T-helper 1 cell treated with Interleukin-12 subunit alpha and Interleukin-12 subunit beta and Interleukin-4 antibody, amounts not matched to agents 30 μg/mL and 1 μg/mL, for 36 hours (primary cell): Measurements from ENCODE around the gene JAKMIP1.

ENCODE experiments used
- H3K27ac Mint-ChIP-seq: one replicate; pipeline ENCODE4 v1.8.0; 2021; ENCODE audit warnings: mild to moderate bottlenecking, mixed read lengths
- H3K27me3 Mint-ChIP-seq: one replicate; pipeline ENCODE4 v1.8.0; 2021; ENCODE audit warnings: low read depth, mixed read lengths
- H3K36me3 Mint-ChIP-seq: one replicate; pipeline ENCODE4 v1.8.0; 2021; ENCODE audit warnings: low read depth, mixed read lengths
- H3K4me1 Mint-ChIP-seq: one replicate; pipeline ENCODE4 v1.8.0; 2021; ENCODE audit warnings: low read depth, mixed read lengths
- H3K4me3 Mint-ChIP-seq: one replicate; pipeline ENCODE4 v1.8.0; 2021; ENCODE audit warnings: mild to moderate bottlenecking, moderate library complexity, mixed read lengths
- H3K9me3 Mint-ChIP-seq: one replicate; pipeline ENCODE4 v1.8.0; 2021; ENCODE audit warnings: mixed read lengths

Gene JAKMIP1

DNA sequence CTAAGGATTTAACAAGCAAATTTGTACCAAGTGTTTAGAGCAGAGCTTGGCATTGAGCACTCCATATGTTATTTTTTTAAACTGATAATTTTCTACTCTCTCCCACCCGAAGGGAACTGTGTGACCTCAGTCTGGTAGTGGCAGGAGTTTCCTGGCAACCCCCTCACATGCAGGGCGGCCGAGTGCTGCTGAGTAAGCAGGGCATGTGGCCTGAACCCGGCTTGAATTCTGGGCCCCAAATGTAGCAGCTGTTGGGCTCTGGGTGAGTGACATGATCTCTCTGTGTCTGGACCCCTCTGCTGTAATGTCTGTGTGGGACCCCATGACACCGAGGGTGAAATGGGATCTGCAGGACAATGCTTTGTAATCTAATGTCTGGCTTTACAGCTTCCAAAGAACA, 168.5 kb downstream of the JAKMIP1 start:
- H3K9me3 Mint-ChIP-seq, result no peaks in the 10 kb centered on the region
- no peaks in the 10 kb centered on the region for H3K4me1 Mint-ChIP-seq
- peaks cover 2% of the 10 kb centered on the region for H3K36me3 Mint-ChIP-seq
- H3K27me3 Mint-ChIP-seq, result no peaks in the 10 kb centered on the region
- H3K4me3 Mint-ChIP-seq, result no peak overlapping the region
- no peak overlapping the region for H3K27ac Mint-ChIP-seq

DNA sequence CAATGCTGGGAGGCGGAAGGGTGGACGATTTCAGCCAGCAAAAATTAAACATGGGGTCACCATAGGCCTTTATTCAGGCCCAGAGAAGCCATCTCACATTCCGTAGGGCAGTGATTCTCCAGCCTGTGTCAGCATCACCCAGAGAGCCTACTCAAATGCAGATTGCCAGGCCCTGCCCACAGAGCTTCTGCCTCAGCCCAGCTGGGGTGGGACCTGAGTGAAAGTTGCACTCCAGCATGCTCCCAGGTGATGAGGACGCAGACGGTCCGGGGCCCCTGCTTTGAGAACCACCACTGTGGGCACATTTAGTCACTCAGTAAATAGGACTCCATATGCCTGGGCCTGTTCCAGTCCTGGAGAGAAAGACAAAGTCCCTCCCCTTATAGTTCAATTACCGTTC, 169.7 kb downstream of the JAKMIP1 start:
- Mint-ChIP-seq H3K27ac (no peak overlapping the region), H3K27me3 (no peaks in the 10 kb centered on the region)

DNA sequence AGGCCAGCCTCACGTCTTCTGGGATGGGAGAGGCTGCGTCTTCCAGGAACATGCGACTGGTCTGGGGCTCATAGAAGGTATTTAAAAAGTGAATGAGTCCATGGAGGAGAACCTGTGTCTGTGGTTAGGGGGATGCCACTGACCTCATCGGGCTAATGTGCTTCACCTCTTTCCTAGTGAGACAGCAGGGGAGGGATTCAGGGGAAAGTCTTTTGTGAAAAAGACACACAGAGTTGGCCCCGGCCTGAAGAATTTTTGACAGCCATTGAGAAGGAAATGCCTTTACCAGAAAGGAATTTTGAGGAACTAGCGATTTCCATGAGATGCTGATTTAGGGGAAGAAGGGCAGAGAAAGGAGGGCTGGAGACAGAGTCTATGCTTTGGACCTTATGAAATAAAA, 171.1 kb downstream of the JAKMIP1 start:
- H3K27ac Mint-ChIP-seq, result no peak overlapping the region
- no peaks in the 10 kb centered on the region for H3K9me3 Mint-ChIP-seq
- H3K36me3 Mint-ChIP-seq, result no peaks in the 10 kb centered on the region

More for the DNA sequence above, 169.7 kb downstream of the JAKMIP1 start:
- peaks cover 2% of the 10 kb centered on the region for H3K36me3 Mint-ChIP-seq
- no peak overlapping the region for H3K4me3 Mint-ChIP-seq
- no peaks in the 10 kb centered on the region for H3K9me3 Mint-ChIP-seq
- H3K4me1 Mint-ChIP-seq, result no peaks in the 10 kb centered on the region

DNA sequence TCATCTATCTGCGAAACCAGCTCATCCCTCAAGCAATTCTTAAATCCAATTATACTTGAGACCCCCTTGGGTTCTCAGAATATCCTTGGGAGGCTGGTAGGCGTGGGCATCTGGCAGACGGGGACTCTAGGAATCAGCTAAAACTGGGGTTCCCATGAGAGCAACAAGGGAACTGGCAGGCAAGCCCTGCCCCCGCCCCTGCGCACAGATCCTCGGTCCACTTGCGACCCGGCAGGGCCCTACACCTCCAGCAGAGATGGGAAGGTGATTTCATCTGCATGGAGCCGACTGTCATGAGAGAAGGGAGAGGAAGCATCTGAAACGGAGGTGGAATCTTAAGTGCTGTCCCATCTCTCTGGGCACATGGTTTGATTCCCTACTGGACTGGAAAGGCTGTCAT, 172.2 kb downstream of the JAKMIP1 start:
- Mint-ChIP-seq H3K36me3 (no peaks in the 10 kb centered on the region), H3K4me1 (no peaks in the 10 kb centered on the region), H3K9me3 (no peaks in the 10 kb centered on the region), H3K27ac (no peak overlapping the region), H3K27me3 (no peaks in the 10 kb centered on the region), H3K4me3 (no peak overlapping the region)

More for the DNA sequence above, 171.1 kb downstream of the JAKMIP1 start:
- Mint-ChIP-seq H3K27me3 (no peaks in the 10 kb centered on the region), H3K4me3 (no peak overlapping the region), H3K4me1 (no peaks in the 10 kb centered on the region)

DNA sequence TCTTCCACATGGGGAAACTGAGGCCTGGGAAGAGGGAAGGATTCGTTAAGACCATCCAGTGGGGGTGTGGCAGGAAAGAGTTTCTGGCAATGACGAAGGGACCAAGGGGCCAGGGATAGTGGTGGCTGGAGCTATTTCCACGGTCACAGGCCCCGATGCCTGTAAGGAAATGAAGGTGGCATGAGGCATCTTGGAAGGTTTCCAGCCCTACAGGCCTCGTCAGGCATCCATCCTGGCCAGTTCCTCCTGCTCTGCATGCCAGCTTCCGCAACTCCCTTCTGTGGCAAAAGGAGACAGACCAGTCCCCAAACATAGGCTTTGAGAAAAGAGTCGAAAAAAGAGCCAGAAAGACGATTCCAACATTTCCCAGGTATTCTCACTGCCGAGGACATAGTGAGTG, 173.0 kb downstream of the JAKMIP1 start:
- no peak overlapping the region for H3K27ac Mint-ChIP-seq
- H3K27me3 Mint-ChIP-seq, result no peaks in the 10 kb centered on the region
- H3K4me1 Mint-ChIP-seq, result no peaks in the 10 kb centered on the region
- H3K9me3 Mint-ChIP-seq, result no peaks in the 10 kb centered on the region
- no peaks in the 10 kb centered on the region for H3K36me3 Mint-ChIP-seq
- no peak overlapping the region for H3K4me3 Mint-ChIP-seq

DNA sequence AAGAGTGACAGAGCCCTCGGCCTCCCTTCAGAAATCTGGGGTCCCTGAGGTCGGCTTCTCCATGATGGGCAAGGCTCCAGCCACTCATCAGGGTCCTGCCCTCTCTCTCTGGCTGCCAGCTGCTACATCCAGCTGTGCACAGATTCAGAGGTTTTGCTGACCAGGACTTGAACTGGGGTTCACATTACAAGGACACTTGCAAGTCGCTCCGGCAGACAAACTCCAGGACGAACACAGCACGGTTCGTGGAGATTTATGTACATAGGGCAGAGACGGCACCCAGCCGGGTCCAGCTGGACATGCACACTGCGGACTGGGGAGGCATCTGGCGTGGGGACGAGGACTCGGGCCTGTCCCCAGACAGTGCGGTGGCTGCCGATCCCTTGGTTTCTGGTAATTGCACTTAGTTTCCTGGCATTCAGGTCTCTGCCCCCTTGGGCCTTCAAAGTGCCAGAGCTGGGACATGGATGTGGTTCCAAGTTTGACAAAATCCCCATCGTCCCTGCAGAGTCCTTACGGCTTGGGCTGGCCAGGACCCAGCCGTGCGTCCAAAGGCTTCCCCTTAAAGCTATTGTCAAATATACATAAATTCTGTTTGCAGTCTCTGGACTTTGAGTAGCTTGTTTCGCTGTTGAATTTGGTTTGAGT, 175.9 kb downstream of the JAKMIP1 start:
- Mint-ChIP-seq H3K36me3 (no peaks in the 10 kb centered on the region), H3K9me3 (no peaks in the 10 kb centered on the region), H3K4me3 (no peak overlapping the region), H3K4me1 (peaks cover 3% of the 10 kb centered on the region), H3K27me3 (no peaks in the 10 kb centered on the region), H3K27ac (no peak overlapping the region)

DNA sequence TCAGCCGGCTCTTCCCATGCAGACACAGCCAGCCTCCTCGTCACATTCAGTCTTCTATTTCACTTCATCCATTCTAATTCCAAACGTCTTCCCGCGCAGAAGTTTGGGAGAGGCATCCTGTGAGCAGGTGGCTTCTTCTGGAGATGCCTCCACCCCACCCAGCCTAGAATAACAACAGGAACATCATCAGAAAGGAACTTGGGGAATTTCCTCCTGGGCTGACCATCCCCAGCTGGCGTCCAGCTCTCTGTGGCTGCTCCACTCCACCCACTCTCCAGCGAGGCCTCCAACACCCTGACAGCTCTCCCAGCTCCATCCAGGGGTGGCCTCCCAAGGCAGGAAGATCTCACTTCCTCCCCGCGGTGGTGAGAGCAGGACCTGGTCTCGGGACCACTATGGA, 176.6 kb downstream of the JAKMIP1 start:
- no peaks in the 10 kb centered on the region for H3K9me3 Mint-ChIP-seq
- no peak overlapping the region for H3K4me3 Mint-ChIP-seq
- peaks cover 3% of the 10 kb centered on the region for H3K4me1 Mint-ChIP-seq
- H3K36me3 Mint-ChIP-seq, result no peaks in the 10 kb centered on the region
- H3K27me3 Mint-ChIP-seq, result no peaks in the 10 kb centered on the region
- no peak overlapping the region for H3K27ac Mint-ChIP-seq

DNA sequence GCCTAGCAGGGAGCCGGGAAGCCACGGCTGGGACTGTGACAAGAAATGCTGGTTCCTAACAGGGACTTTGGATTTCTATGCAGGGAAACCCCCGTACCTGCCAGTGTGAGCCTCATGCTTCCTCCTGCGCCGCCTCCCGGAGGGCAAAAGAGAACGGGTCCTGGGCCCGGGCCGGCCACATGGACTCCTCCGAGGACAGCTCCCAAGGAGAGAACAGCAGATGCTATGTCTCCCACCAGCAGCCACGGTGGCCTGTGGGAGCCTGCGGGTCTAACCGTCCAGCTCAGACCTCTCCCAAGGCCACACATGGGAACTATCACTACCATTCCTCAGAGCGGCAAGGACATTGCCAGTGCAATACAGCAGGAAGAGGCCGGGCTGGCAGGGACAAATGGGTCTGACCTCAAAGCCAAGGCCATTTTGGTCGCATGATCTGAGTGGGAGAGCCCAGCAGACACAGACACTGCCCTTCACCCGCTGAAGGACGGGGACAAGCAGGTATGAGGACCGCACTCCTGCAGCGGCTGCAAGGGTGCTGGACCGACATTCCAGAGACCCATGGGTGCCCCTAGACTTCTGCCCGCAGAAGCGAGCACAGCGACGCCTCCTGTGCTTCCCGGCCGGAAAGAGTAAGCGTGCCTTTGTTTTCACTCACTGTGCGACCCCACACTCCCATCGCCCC, 177.6 kb downstream of the JAKMIP1 start:
- H3K27ac Mint-ChIP-seq, result no peak overlapping the region
- no peaks in the 10 kb centered on the region for H3K36me3 Mint-ChIP-seq
- H3K4me1 Mint-ChIP-seq, result peaks cover 3% of the 10 kb centered on the region
- no peak overlapping the region for H3K4me3 Mint-ChIP-seq
- no peaks in the 10 kb centered on the region for H3K9me3 Mint-ChIP-seq
- H3K27me3 Mint-ChIP-seq, result no peaks in the 10 kb centered on the region

DNA sequence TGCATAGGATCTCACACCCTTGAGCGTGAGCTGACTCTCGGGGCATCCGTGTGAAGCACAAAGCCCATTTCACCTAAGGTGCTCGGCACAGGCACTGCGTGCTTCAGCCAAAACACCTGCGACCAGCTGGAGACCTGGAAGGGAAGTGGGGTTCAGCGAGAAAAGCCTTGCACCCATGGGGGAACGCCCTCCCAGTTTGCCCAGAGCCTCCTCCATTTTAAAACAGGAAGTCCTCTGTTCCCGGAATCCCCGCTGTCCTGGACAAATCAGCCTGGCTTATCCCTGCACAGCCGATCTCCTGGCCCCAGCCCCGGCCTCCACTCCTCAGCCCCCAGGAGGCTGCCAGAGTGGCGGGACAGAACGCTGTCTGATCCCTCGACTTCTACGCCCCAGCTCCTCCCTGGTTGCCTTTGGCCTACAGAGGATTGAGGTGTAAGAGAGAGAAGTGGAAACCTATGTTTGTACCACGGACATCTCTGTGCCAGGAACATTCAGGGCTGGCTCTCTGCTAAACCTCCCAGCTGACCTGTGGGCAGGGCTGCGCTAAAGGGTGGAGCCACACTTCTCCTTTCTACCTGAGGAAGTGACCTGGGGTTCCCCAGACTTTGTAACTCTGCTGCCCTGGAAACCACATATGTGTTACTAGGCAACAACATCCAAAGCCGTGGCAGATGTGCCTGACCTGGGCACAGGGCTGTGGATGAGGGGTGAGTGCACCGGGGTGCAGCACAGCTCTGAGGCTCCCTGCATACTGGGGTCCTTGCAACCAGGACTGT, 178.3 kb downstream of the JAKMIP1 start:
- H3K4me3 Mint-ChIP-seq, result no peak overlapping the region
- no peak overlapping the region for H3K27ac Mint-ChIP-seq
- H3K9me3 Mint-ChIP-seq, result no peaks in the 10 kb centered on the region
- H3K4me1 Mint-ChIP-seq, result peaks cover 3% of the 10 kb centered on the region
- H3K27me3 Mint-ChIP-seq, result no peaks in the 10 kb centered on the region
- no peaks in the 10 kb centered on the region for H3K36me3 Mint-ChIP-seq

DNA sequence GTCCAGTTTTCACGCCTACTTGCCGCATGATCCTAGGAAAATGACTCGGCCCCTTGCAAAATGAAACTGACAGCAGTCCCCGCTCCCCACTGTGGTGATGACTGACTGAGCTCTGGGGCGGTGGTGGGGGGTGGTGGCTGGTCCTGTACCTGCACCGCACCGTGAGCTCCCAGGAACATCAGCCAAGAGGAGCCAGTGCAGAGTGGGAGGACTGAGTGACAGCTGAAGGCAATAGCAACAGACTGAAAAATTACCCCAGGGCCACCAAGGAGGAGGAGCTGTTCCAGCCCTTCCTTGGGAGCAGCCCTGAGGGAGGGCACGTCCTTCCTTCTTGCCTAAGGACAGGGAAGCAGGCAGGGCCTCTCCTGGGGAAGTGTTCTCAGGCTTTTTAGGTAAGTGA, 179.7 kb downstream of the JAKMIP1 start:
- Mint-ChIP-seq H3K4me3 (no peak overlapping the region), H3K36me3 (no peaks in the 10 kb centered on the region), H3K4me1 (peaks cover 3% of the 10 kb centered on the region), H3K27ac (peak overlapping the region; percentile 49), H3K9me3 (no peaks in the 10 kb centered on the region), H3K27me3 (no peaks in the 10 kb centered on the region)

DNA sequence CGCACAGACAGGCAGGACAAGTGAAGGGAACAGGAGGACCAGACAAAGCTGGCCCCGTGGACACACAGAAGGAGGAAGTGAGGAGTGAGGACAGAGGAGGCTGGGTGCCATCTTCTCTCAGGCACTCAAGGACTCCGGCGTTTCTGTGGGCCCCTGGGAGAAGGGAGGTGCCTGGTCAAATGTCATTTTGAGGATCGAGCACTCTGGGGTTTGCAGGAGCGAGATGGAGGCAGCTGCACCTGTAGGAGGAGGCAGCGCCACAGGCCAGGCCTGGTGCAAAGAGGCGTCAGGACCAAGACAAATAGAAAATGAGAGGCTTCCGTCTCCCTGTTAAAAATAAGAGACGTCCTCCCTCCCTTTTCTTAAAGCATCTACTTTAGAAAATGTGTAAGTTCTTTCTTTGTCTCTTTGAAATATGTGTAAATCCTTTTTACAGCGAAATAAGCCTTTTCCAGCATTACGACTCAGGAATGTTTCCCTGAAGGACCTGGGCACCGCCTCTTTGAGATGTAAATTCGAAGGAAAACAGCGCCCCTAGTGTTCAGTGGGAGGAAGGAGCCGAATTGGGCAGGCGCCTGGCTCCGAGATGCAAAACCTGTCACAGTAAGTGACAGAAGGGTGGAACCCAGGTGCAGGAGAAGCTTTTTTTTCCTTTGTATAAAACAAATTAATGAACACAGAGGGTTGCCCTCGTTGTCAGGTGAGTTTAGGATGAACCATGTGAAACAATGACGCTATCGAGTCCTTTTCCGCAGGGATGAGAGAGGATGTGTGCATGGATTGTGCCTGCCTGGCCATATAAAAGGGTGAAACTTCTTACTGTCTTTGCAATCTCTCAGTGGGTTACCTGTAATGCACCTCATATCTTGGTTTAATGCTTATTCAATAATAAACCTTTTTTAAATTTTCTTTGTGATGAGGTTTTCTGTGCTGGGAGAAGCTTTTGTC, 180.8 kb downstream of the JAKMIP1 start:
- Mint-ChIP-seq H3K36me3 (no peaks in the 10 kb centered on the region), H3K9me3 (no peaks in the 10 kb centered on the region), H3K4me1 (peaks cover 3% of the 10 kb centered on the region), H3K27ac (no peak overlapping the region), H3K4me3 (no peak overlapping the region), H3K27me3 (no peaks in the 10 kb centered on the region)

DNA sequence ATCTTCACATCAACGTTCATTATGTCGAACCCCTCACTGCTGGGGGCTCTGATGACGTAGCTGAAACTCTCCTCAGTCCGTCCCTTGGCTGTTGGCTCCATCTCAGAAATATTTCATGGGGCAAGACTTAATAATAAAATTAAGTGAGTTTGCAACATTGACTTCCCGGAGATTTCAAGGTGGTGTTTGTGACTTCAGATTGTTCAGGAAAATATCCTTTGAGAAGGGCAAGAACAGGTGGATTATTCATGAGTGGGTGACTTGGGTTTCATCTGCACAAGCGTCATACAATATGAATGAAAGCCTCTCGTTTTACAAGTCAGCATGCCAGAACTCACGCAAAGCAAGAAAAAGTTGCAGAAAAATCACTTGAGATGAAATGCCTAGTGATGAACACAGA, 182.0 kb downstream of the JAKMIP1 start, which contains the start of gene C4orf50:
Gene C4orf50, minus strand, starts transcription at position 101 of the 400 bp plus-strand sequence.
- Mint-ChIP-seq H3K36me3 (no peaks in the 10 kb centered on the region), H3K27me3 (no peaks in the 10 kb centered on the region), H3K4me1 (peaks cover 3% of the 10 kb centered on the region), H3K4me3 (no peak within 1 kb of the TSS), H3K27ac (no peak within 1 kb of the TSS), H3K9me3 (no peaks in the 10 kb centered on the region)

DNA sequence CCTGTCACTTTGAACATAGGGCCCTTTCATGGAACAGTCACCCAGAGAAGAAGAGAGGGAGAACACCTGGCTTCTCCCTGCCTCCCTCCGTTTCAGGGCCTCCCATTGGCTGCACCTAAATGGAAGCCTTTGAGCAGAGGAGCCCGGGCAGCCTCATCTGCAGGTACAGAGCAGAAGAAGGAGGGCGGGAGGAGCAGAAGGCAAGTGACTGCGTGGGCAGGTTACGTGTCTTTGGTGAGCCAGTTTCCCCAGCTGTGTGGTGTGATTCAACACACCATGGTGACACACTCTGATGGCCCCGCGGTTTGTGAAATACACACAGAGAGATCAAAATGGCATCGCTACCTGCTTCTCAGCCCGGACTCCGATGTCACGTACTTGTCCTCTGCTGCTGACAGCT, 182.5 kb downstream of the JAKMIP1 start:
- Mint-ChIP-seq H3K4me1 (peaks cover 3% of the 10 kb centered on the region), H3K4me3 (no peak overlapping the region), H3K9me3 (no peaks in the 10 kb centered on the region)

DNA sequence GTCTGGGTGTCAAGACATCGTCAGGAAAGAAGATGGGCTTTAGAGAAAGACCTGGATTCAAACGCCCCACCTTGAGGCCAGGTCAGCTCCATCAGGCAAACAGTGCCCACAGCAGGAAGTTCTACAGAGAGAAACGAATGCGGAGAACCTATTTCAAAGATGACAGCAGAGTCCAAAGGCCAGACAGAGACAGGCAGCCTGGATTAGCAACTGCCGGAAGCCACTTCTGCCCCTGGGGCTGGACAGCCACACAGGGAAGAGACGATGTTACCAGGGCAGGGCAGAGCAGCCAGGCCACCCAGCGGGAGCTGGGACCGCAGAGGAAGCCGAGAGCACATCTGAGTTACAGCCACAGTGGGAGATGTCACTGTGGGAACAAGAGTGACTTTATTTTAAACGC, 183.3 kb downstream of the JAKMIP1 start:
- Mint-ChIP-seq H3K4me3 (no peak overlapping the region), H3K36me3 (no peaks in the 10 kb centered on the region), H3K9me3 (no peaks in the 10 kb centered on the region), H3K27ac (no peak overlapping the region), H3K4me1 (peaks cover 3% of the 10 kb centered on the region), H3K27me3 (no peaks in the 10 kb centered on the region)

More for the DNA sequence above, 182.5 kb downstream of the JAKMIP1 start:
- Mint-ChIP-seq H3K36me3 (no peaks in the 10 kb centered on the region), H3K27me3 (no peaks in the 10 kb centered on the region), H3K27ac (no peak overlapping the region)
